HCT116 (cell line): Measurements from ENCODE around the gene GRK5. TPM values are rescaled to one million over a fixed set of nuclear protein-coding genes. Genes with fewer than 3 reads are reported as not detected.

Experiments used
- ATAC-seq: fragments of 200-7000 bp; cut with Tn5 transposase; 2 replicates; pipeline ENCODE4 v1.9.1; 2020; ENCODE audit warnings: mild to moderate bottlenecking, moderate library complexity
- BruUV-seq: library from RNA; stranded (reverse); fragments of 400-500 nt; replicated peaks from 2 replicates; lab custom pipeline; 2021; lab: Mats Ljungman, UMichigan
- CTCF ChIA-PET: fragments of 300-600 bp; sonication (Branson Sonifier 250); formaldehyde crosslinking; loops from one replicate; lab custom pipeline; 2021; ENCODE audit warnings: antibody characterized with exemption; lab: Charles Lee
- POLR2A ChIA-PET: fragments of 300-600, 350-600 bp; sonication (Branson Sonifier 250); formaldehyde crosslinking; loops from one replicate; lab custom pipeline; 2021; ENCODE audit warnings: antibody characterized with exemption; lab: Charles Lee
- RAD21 ChIA-PET, 2 experiments: fragments of 300-600 bp; sonication (Branson Sonifier 250); formaldehyde crosslinking; loops; one replicate each; lab custom pipeline; 2023; ENCODE audit warnings: low total read pairs in 2 of 2; ENCODE audit not compliant: uncharacterized antibody in 2 of 2, unreplicated experiment in 2 of 2, low non-redundant PET in 1 of 2; lab: Charles Lee
- DNase-seq: peaks from one replicate; pipeline ENCODE4 v3.0.0-alpha.2; 2010; ENCODE audit warnings: low read depth, low spot score
- H2AFZ ChIP-seq: fragments of 200-600 bp; shearing (Covaris generic), sonication (generic); 2 replicates; pipeline ENCODE4 v1.6.1; 2017; ENCODE audit warnings: low read depth, mixed run types, mixed read lengths, antibody characterized with exemption, low read length; ENCODE audit not compliant: poor library complexity, severe bottlenecking
- H3K27ac ChIP-seq: 2 replicates; pipeline ENCODE4 v1.5.1; 2012; ENCODE audit warnings: low read depth, low read length
- H3K27me3 ChIP-seq: fragments of 200-600 bp; sonication (generic); 2 replicates; pipeline ENCODE4 v1.6.1; 2016; ENCODE audit warnings: mixed run types, low read length, mixed read lengths; ENCODE audit not compliant: insufficient read depth
- H3K36me3 ChIP-seq, 2 experiments: fragments of 200-500 bp in 1 of 2; fragments of 200-600 bp in 1 of 2; sonication (Bioruptor generic) in 1 of 2; sonication (generic) in 1 of 2; 2 replicates each; pipeline versions ENCODE4 v1.5.1 to v1.6.1; 2014 to 2016; ENCODE audit warnings: low read length in 2 of 2, inconsistent platforms in 1 of 2, mixed read lengths in 1 of 2, mixed run types in 1 of 2; ENCODE audit not compliant: insufficient read depth in 2 of 2, control insufficient read depth in 1 of 2
- H3K4me1 ChIP-seq, 2 experiments: fragments of 200-600 bp in 1 of 2; sonication (generic) in 1 of 2; 2 replicates each; pipeline versions ENCODE4 v1.5.1 to v1.6.1; 2012 to 2017; ENCODE audit warnings: low read length in 2 of 2, inconsistent platforms in 1 of 2, mild to moderate bottlenecking in 1 of 2, mixed read lengths in 1 of 2, mixed run types in 1 of 2, moderate library complexity in 1 of 2; ENCODE audit not compliant: insufficient read depth in 2 of 2, control insufficient read depth in 1 of 2
- H3K4me2 ChIP-seq: fragments of 200-600 bp; sonication (generic); 2 replicates; pipeline ENCODE4 v1.6.1; 2017; ENCODE audit warnings: mixed run types, low read length, mixed read lengths
- H3K4me3 ChIP-seq, 2 experiments: fragments of 200-600 bp in 1 of 2; sonication (generic) in 1 of 2; replicated peaks in 1 of 2; 2 replicates each; pipeline ENCODE4 v1.5.1; 2011 to 2016; ENCODE audit warnings: low read length in 2 of 2, control low read depth in 1 of 2, low read depth in 1 of 2, mild to moderate bottlenecking in 1 of 2, mixed read lengths in 1 of 2, mixed run types in 1 of 2
- H3K79me2 ChIP-seq: fragments of 200-600 bp; sonication (generic); 2 replicates; pipeline ENCODE4 v1.6.1; 2017; ENCODE audit warnings: mild to moderate bottlenecking, mixed run types, low read length, moderate library complexity, mixed read lengths; ENCODE audit not compliant: insufficient read depth
- H3K9ac ChIP-seq: fragments of 200-600 bp; sonication (generic); 2 replicates; pipeline ENCODE4 v1.6.1; 2016; ENCODE audit warnings: low read length, mixed read lengths
- H3K9me2 ChIP-seq: fragments of 200-600 bp; sonication (generic), shearing (Covaris generic); 2 replicates; pipeline ENCODE4 v1.6.1; 2017; ENCODE audit warnings: mixed run types, mild to moderate bottlenecking, moderate library complexity; ENCODE audit not compliant: insufficient read depth
- H3K9me3 ChIP-seq, 2 experiments: fragments of 200-500 bp in 1 of 2; fragments of 200-600 bp in 1 of 2; sonication (Bioruptor generic) in 1 of 2; sonication (generic) in 1 of 2; 2 replicates each; pipeline ENCODE4 v1.6.1; 2014 to 2017; ENCODE audit warnings: low read length in 2 of 2, mixed read lengths in 2 of 2, inconsistent platforms in 1 of 2, low read depth in 1 of 2, mild to moderate bottlenecking in 1 of 2, mixed run types in 1 of 2, moderate library complexity in 1 of 2; ENCODE audit not compliant: control insufficient read depth in 1 of 2, insufficient read depth in 1 of 2
- H4K20me1 ChIP-seq: fragments of 200-600 bp; sonication (generic), shearing (Covaris generic); 2 replicates; pipeline ENCODE4 v1.6.1; 2017; ENCODE audit warnings: mixed run types, mild to moderate bottlenecking, moderate library complexity; ENCODE audit not compliant: insufficient read depth
- CTCF ChIP-seq, 3 experiments: fragments of 200-600 bp in 1 of 3; sonication (generic) in 1 of 3; IDR thresholded peaks in 2 of 3; conservative IDR thresholded peaks in 1 of 3; 2 replicates each; pipeline ENCODE4 v1.5.1; 2012 to 2017; ENCODE audit warnings: low read depth in 2 of 3, low read length in 2 of 3, antibody characterized with exemption in 1 of 3, borderline replicate concordance in 1 of 3, control low read depth in 1 of 3, mild to moderate bottlenecking in 1 of 3, mixed read lengths in 1 of 3, mixed run types in 1 of 3, moderate library complexity in 1 of 3; ENCODE audit not compliant: insufficient read depth in 1 of 3
- EGR1 ChIP-seq: IDR thresholded peaks from 2 replicates; pipeline ENCODE4 v1.6.1; 2012; ENCODE audit warnings: low read depth
- ELF1 ChIP-seq: IDR thresholded peaks from 2 replicates; pipeline ENCODE4 v1.6.1; 2012; ENCODE audit warnings: low read depth, borderline replicate concordance
- EZH2phosphoT487 ChIP-seq: fragments of 200-600 bp; IDR thresholded peaks from 2 replicates; pipeline ENCODE4 v1.6.1; 2018; ENCODE audit warnings: antibody characterized with exemption, borderline replicate concordance
- FOSL1 ChIP-seq: IDR thresholded peaks from 2 replicates; pipeline ENCODE4 v1.6.1; 2012; ENCODE audit warnings: low read depth
- JUND ChIP-seq: IDR thresholded peaks from 2 replicates; pipeline ENCODE4 v1.6.1; 2012
- MAX ChIP-seq: IDR thresholded peaks from 2 replicates; pipeline ENCODE4 v1.6.1; 2012
- POLR2A ChIP-seq: IDR thresholded peaks from 2 replicates; pipeline ENCODE4 v1.7.0; 2011; ENCODE audit warnings: borderline replicate concordance; ENCODE audit not compliant: insufficient read depth, insufficient read length; ENCODE audit errors: extremely low read depth
- POLR2AphosphoS5 ChIP-seq: IDR thresholded peaks from 2 replicates; pipeline ENCODE4 v1.6.1; 2011; ENCODE audit warnings: mild to moderate bottlenecking, low read depth, low read length, moderate library complexity
- SIN3A ChIP-seq: IDR thresholded peaks from 2 replicates; pipeline ENCODE4 v1.6.1; 2012; ENCODE audit warnings: low read depth
- SP1 ChIP-seq: IDR thresholded peaks from 2 replicates; pipeline ENCODE4 v1.6.1; 2012; ENCODE audit warnings: low read depth
- SRF ChIP-seq: IDR thresholded peaks from 2 replicates; pipeline ENCODE4 v1.6.1; 2012; ENCODE audit warnings: low read depth
- TCF7L2 ChIP-seq: IDR thresholded peaks from 2 replicates; pipeline ENCODE4 v1.7.0; 2011; ENCODE audit warnings: borderline replicate concordance, inconsistent platforms; ENCODE audit not compliant: insufficient read depth, insufficient read length; ENCODE audit errors: extremely low read depth
- ZFX ChIP-seq: fragments of 450-650 bp; IDR thresholded peaks from 2 replicates; pipeline ENCODE4 v1.6.1; 2017
- intact Hi-C: fragments of 100-400 bp; cut with micrococcal nuclease; formaldehyde crosslinking; loops from 2 replicates; pipeline ENCODE4 v1.10.0; 2022
- total RNA-seq: library from RNA; stranded (reverse); gene quantifications from one replicate; pipeline ENCODE4 v1.2.1, GENCODE V29; 2021; ENCODE audit not compliant: unreplicated experiment
- TF ChIP-seq, protein P1 (sequence below): IDR thresholded peaks from 2 replicates; pipeline ENCODE4 v1.6.1; 2011; ENCODE audit warnings: mild to moderate bottlenecking, low read length, moderate library complexity; ENCODE audit not compliant: insufficient replicate concordance; ENCODE audit errors: extremely low read depth
- TF ChIP-seq, protein P2 (sequence below): IDR thresholded peaks from 2 replicates; pipeline ENCODE4 v1.6.1; 2012

GRK5 gene
- total RNA-seq, 1 experiment from 2014 or later: 7.3 TPM

GRCh38 chr10:119328223-119328622, 120.9 kb downstream of the GRK5 start:
- H3K9me3 ChIP-seq: no peaks in the 10 kb centered on the region
- H3K79me2 ChIP-seq: no peaks in the 10 kb centered on the region
- intact Hi-C loops: no loop called here
- no peaks in the 10 kb centered on the region for H3K9me2 ChIP-seq
- H3K27me3 ChIP-seq: no peaks in the 10 kb centered on the region
- H3K9ac ChIP-seq: no peak overlapping the region
- ChIA-PET RAD21 (no interaction called here), CTCF (no interaction called here), POLR2A (no interaction called here)
- H3K4me3 ChIP-seq: no peak overlapping the region
- H3K4me1 ChIP-seq: peaks cover 8 to 21% of the 10 kb centered on the region in 2 experiments; a peak in 3 of 4 replicates
- H2AFZ ChIP-seq: no peak overlapping the region
- BruUV-seq: no TSS peak
- DNase-seq (no peak), ATAC-seq (no peak)
- no peaks in the 10 kb centered on the region for H4K20me1 ChIP-seq
- H3K27ac ChIP-seq: no peak overlapping the region
- no peak for TF ChIP-seq JUND
- H3K36me3 ChIP-seq: no peaks in the 10 kb centered on the region
- H3K4me2 ChIP-seq: no peak overlapping the region

DNA sequence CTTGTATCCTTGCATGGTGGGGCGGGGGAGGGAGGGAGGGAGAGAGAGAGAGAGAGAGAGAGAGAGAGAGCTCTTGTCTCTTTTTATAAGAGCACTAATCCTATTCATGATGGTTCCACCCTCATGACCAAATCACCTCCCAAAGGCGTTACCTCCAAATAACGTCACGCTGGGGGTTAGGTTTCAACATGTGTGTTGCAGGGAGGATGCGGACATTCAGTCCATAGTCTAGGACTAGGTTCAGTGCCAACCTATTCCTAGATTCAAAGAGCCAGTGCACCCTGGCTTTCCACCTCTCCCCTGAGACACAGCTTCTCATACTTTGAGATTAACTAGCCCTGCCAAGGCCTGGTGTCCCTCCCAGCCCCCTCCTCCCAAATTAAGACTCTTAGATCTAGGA, 123.0 kb downstream of the GRK5 start:
- H3K9me3 ChIP-seq: no peaks in the 10 kb centered on the region
- H3K36me3 ChIP-seq: no peaks in the 10 kb centered on the region
- RAD21 ChIA-PET: interaction anchor here in 1 of 2 experiments (0.7 kb wide), 1 partner anchor 9 kb away, joined by 7 read pairs; no protein-coding TSS in a partner anchor
- no peak overlapping the region for H3K27ac ChIP-seq
- H3K79me2 ChIP-seq: no peaks in the 10 kb centered on the region
- CTCF ChIA-PET: no interaction called here
- BruUV-seq: no TSS peak
- intact Hi-C loops: no loop called here
- no peaks in the 10 kb centered on the region for H3K27me3 ChIP-seq
- no peaks in the 10 kb centered on the region for H3K9me2 ChIP-seq
- no peaks in the 10 kb centered on the region for H4K20me1 ChIP-seq
- H3K4me3 ChIP-seq: no peak overlapping the region
- no peak overlapping the region for H3K9ac ChIP-seq
- H3K4me1 ChIP-seq: peaks cover 2 to 19% of the 10 kb centered on the region in 2 experiments; a peak in 3 of 4 replicates
- no peak overlapping the region for H2AFZ ChIP-seq
- DNase-seq (no peak), ATAC-seq (no peak)
- no peak overlapping the region for H3K4me2 ChIP-seq
- POLR2A ChIA-PET: no interaction called here
- no peak for TF ChIP-seq CTCF (IDR thresholded peaks at IDR 0.05 in 2 of 3, conservative IDR thresholded peaks at IDR 0.05 in 1 of 3; ENCODE audit: borderline replicate concordance in 1 of 3, insufficient read depth in 1 of 3, low read depth in 2 of 3, low read length in 2 of 3)
- TF ChIP-seq ELF1: no peak
- no peak for TF ChIP-seq EGR1
- no peak for TF ChIP-seq SP1
- no peak for TF ChIP-seq FOSL1
- no peak for TF ChIP-seq TCF7L2
- TF ChIP-seq, protein P1, sequence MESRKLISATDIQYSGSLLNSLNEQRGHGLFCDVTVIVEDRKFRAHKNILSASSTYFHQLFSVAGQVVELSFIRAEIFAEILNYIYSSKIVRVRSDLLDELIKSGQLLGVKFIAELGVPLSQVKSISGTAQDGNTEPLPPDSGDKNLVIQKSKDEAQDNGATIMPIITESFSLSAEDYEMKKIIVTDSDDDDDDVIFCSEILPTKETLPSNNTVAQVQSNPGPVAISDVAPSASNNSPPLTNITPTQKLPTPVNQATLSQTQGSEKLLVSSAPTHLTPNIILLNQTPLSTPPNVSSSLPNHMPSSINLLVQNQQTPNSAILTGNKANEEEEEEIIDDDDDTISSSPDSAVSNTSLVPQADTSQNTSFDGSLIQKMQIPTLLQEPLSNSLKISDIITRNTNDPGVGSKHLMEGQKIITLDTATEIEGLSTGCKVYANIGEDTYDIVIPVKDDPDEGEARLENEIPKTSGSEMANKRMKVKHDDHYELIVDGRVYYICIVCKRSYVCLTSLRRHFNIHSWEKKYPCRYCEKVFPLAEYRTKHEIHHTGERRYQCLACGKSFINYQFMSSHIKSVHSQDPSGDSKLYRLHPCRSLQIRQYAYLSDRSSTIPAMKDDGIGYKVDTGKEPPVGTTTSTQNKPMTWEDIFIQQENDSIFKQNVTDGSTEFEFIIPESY: no peak
- no peak for TF ChIP-seq ZFX
- TF ChIP-seq MAX: no peak
- TF ChIP-seq SIN3A: no peak
- TF ChIP-seq SRF: no peak
- no peak for TF ChIP-seq POLR2AphosphoS5
- TF ChIP-seq POLR2A: no peak
- TF ChIP-seq, protein P2, sequence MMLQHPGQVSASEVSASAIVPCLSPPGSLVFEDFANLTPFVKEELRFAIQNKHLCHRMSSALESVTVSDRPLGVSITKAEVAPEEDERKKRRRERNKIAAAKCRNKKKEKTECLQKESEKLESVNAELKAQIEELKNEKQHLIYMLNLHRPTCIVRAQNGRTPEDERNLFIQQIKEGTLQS: no peak
- TF ChIP-seq JUND: no peak
- TF ChIP-seq EZH2phosphoT487: no peak
